Aorta (tissue), 5 donors: ENCODE results near the gene TMEM191C. TPM values are rescaled to one million over a fixed set of nuclear protein-coding genes. Genes with fewer than 3 reads are reported as not detected.
"Not testable (repeated sequence)": the region's sequence is repeated elsewhere in the genome, so short reads cannot be mapped to it uniquely, and the experiment has no call there.

Experiments used
- ATAC-seq: fragments of 200-7000 bp; cut with Tn5 transposase; one replicate; pipeline ENCODE4 v1.9.1; 2022; ENCODE audit warnings: moderate library complexity; ENCODE audit not compliant: low FRiP score
- DNase-seq, 2 donors: peaks; one replicate each; pipeline ENCODE4 v3.0.0-alpha.2; 2020
- H3K27ac ChIP-seq, 2 donors: one replicate each; pipeline ENCODE4 v1.5.1; 2013; ENCODE audit warnings: low read length in 2 of 2, mild to moderate bottlenecking in 2 of 2, moderate library complexity in 2 of 2, control low read depth in 1 of 2, inconsistent platforms in 1 of 2, low read depth in 1 of 2
- H3K27me3 ChIP-seq, 2 donors: one replicate each; pipeline ENCODE4 v1.6.1; 2013; ENCODE audit warnings: control low read depth in 1 of 2, low read length in 1 of 2, mild to moderate bottlenecking in 1 of 2, moderate library complexity in 1 of 2; ENCODE audit not compliant: insufficient read depth in 2 of 2, control insufficient read depth in 1 of 2
- H3K36me3 ChIP-seq, 2 donors: one replicate each; pipeline ENCODE4 v1.6.1; 2013; ENCODE audit warnings: control low read depth in 1 of 2, low read length in 1 of 2, mild to moderate bottlenecking in 1 of 2; ENCODE audit not compliant: insufficient read depth in 2 of 2, control insufficient read depth in 1 of 2
- H3K4me1 ChIP-seq, 2 donors: one replicate each; pipeline ENCODE4 v1.6.1; 2013; ENCODE audit warnings: low read length in 2 of 2, control low read depth in 1 of 2, mild to moderate bottlenecking in 1 of 2, moderate library complexity in 1 of 2; ENCODE audit not compliant: insufficient read depth in 2 of 2, control insufficient read depth in 1 of 2
- H3K4me3 ChIP-seq, 2 donors: one replicate each; pipeline ENCODE4 v1.5.1; 2013; ENCODE audit warnings: low read length in 2 of 2, control low read depth in 1 of 2, mild to moderate bottlenecking in 1 of 2
- H3K9me3 ChIP-seq: one replicate; pipeline ENCODE4 v1.6.1; 2013; ENCODE audit warnings: mild to moderate bottlenecking, low read length; ENCODE audit not compliant: control insufficient read depth
- WGBS, 2 donors: extraction: QIAGEN DNeasy Blood & Tissue Kit; methylation state at CpG; one replicate each; pipeline ENCODE4 v1.1.7; 2013; 5-methylcytosine and 5-hydroxymethylcytosine counted together
- intact Hi-C, 2 donors: fragments of 100-400 bp; cut with DNase I; formaldehyde crosslinking; loops; one replicate each; pipeline versions ENCODE4 v1.14.2 to v1.15.0; 2022
- polyA plus RNA-seq, 2 donors: library from polyadenylated mRNA; stranded (reverse); fragments of 200-250 nt; gene quantifications; one replicate each; pipeline ENCODE4 v1.2.3, GENCODE V29; 2013
- total RNA-seq, 2 donors: library from RNA; stranded (reverse); fragmentation: NEBNext Ultra II Directional; extraction: Animal tissue kit (Norgen Biotek cat#: 25700); gene quantifications; one replicate each; pipeline ENCODE4 v1.2.1, GENCODE V29; 2021
- donor health status: healthy with polysubstance abuse.
- donor health status: Bipolar disorder and iron deficiency.
- donor health status: DM: no; HTN: no; CAD: no.
- donor health status: DM: no; HTN: no; CAD: no.
- donor health status: DM: yes; HTN: yes; CAD: no.

TMEM191C gene
- total and polyA plus RNA-seq, 4 donors, result 0.50 to 2.9 (median 0.98) TPM

- Histone ChIP-seq H3K27me3 (no peaks in the 10 kb centered on the region), H3K4me3 (no peak overlapping the region), H3K27ac (no peak overlapping the region), H3K36me3 (peaks cover 0 to 2% of the 10 kb centered on the region in 2 donors), H3K9me3 (no peaks in the 10 kb centered on the region), H3K4me1 (no peaks in the 10 kb centered on the region)
- intact Hi-C loops, result no loop called here
- DNase-seq, result peak; percentile 27 to 61
- ATAC-seq, result no peak
- WGBS, 2 donors, result 88 to 89% methylated on average over 19 of the region's 19 CpGs
Measured at GRCh38 chr22:21450320-21450831, 16.8 kb upstream of the TMEM191C start.

- 83 to 87% methylated on average over 8 to 9 of the region's 9 CpGs for WGBS, 2 donors
- peak; percentile 19 to 69 for DNase-seq
Measured at GRCh38 chr22:21450858-21451353, 16.3 kb upstream of the TMEM191C start.

GRCh38 chr22:21451545-21452520 lies 15.4 kb upstream of the TMEM191C start:
- H3K4me1 ChIP-seq, result no peaks in the 10 kb centered on the region
- no peaks in the 10 kb centered on the region for H3K36me3 ChIP-seq
- intact Hi-C loops, result no loop called here
- ATAC-seq, result no peak
- H3K27me3 ChIP-seq, result no peaks in the 10 kb centered on the region
- no peak overlapping the region for H3K27ac ChIP-seq
- WGBS, 2 donors, result 86% methylated on average over 6 to 7 of the region's 7 CpGs
- no peaks in the 10 kb centered on the region for H3K9me3 ChIP-seq
- no peak overlapping the region for H3K4me3 ChIP-seq
- DNase-seq, result peak in 1 of 2 donors; percentile 32

More at GRCh38 chr22:21450858-21451353, 16.3 kb upstream of the TMEM191C start:
- no peak for ATAC-seq
- Histone ChIP-seq H3K9me3 (no peaks in the 10 kb centered on the region), H3K4me1 (no peaks in the 10 kb centered on the region), H3K27ac (no peak overlapping the region), H3K4me3 (no peak overlapping the region), H3K27me3 (no peaks in the 10 kb centered on the region), H3K36me3 (peaks cover 0 to 2% of the 10 kb centered on the region in 2 donors)
- intact Hi-C loops, result no loop called here

- H3K27me3 ChIP-seq, H3K4me1 ChIP-seq, H3K9me3 ChIP-seq, H3K4me3 ChIP-seq, H3K36me3 ChIP-seq, ATAC-seq, H3K27ac ChIP-seq, DNase-seq, intact Hi-C loops: not testable (repeated sequence)
- 94 to 95% methylated on average over 4 of the region's 4 CpGs for WGBS, 2 donors
Measured at GRCh38 chr22:21452666-21453065, 14.5 kb upstream of the TMEM191C start.

GRCh38 chr22:21454998-21455333 lies 12.2 kb upstream of the TMEM191C start:
- WGBS, 2 donors, result 92 to 94% methylated on average over 9 of the region's 9 CpGs
- H3K27ac ChIP-seq, H3K4me3 ChIP-seq, intact Hi-C loops, H3K27me3 ChIP-seq, ATAC-seq, H3K4me1 ChIP-seq, H3K9me3 ChIP-seq, H3K36me3 ChIP-seq: not testable (repeated sequence)
- DNase-seq, result peak in 1 of 2 donors; percentile 38

GRCh38 chr22:21455334-21456089 lies 11.7 kb upstream of the TMEM191C start:
- Histone ChIP-seq H3K27ac (no peak overlapping the region), H3K4me1 (no peaks in the 10 kb centered on the region), H3K27me3 (no peaks in the 10 kb centered on the region), H3K4me3 (no peak overlapping the region), H3K36me3 (no peaks in the 10 kb centered on the region), H3K9me3 (no peaks in the 10 kb centered on the region)
- DNase-seq, result peak in 1 of 2 donors; percentile 66
- intact Hi-C loops, result no loop called here
- ATAC-seq, result no peak
- 91 to 93% methylated on average over 19 of the region's 19 CpGs for WGBS, 2 donors

- Histone ChIP-seq H3K36me3 (no peaks in the 10 kb centered on the region), H3K4me1 (no peaks in the 10 kb centered on the region), H3K27me3 (no peaks in the 10 kb centered on the region), H3K9me3 (no peaks in the 10 kb centered on the region), H3K27ac (no peak overlapping the region), H3K4me3 (no peak overlapping the region)
- peak in 1 of 2 donors; percentile 44 for DNase-seq
- intact Hi-C loops, result no loop called here
- 93 to 94% methylated on average over 19 of the region's 19 CpGs for WGBS, 2 donors
- no peak for ATAC-seq
Measured at GRCh38 chr22:21457023-21457787, 10.0 kb upstream of the TMEM191C start.

- H3K9me3 ChIP-seq, H3K27me3 ChIP-seq, H3K4me3 ChIP-seq, DNase-seq, H3K4me1 ChIP-seq, ATAC-seq, H3K27ac ChIP-seq, H3K36me3 ChIP-seq, intact Hi-C loops: not testable (repeated sequence)
- 90 to 91% methylated on average over 1 of the region's 4 CpGs for WGBS, 2 donors
Measured at GRCh38 chr22:21462672-21463071, 4.5 kb upstream of the TMEM191C start.
